Measurements from ENCODE around the gene TMEM248. TPM values are rescaled to one million over a fixed set of nuclear protein-coding genes. Genes with fewer than 3 reads are reported as not detected.
"Not testable (repeated sequence)": the region's sequence is repeated elsewhere in the genome, so short reads cannot be mapped to it uniquely, and the experiment has no call there.

The TMEM248 gene
- total RNA-seq, 1 experiment from 2014 or later: 142 TPM

DNA sequence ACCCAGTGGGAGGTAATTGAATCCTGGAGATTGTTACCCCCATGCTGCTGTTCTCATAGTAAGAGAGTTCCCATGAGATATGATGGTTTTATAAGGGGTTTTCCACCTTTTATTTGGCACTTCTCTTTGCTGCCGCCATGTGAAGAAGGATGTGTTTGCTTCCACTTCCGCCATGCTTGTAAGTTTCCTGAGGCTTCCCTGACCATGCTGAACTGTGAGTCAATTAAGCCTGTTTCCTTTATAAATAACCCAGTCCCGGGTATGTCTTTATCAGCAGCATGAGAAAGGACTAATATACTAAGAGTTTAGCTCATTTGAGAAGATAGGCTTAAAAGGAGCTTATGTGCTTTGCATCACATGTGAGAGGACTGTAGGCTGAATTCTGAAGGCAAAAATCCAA, 29.3 kb downstream of the TMEM248 start:
- DNase-seq (ENCODE audit: low spot score): no peak

DNA sequence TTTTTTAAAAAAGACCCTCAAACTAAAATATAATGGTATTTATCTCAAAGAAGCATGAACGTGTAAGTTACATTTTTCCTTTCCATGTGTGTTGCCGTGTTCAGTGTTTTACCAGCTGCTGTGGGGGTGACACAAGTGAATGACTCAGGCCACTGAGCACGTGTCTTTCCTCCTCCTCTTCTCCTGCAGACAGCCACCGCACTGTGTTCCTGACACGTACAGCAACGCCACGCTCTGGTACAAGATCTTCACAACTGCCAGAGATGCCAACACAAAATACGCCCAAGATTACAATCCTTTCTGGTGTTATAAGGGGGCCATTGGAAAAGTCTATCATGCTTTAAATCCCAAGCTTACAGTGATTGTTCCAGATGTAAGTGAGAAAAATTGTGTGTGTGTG, 29.7 kb downstream of the TMEM248 start:
- DNase-seq (ENCODE audit: low spot score): no peak

DNA sequence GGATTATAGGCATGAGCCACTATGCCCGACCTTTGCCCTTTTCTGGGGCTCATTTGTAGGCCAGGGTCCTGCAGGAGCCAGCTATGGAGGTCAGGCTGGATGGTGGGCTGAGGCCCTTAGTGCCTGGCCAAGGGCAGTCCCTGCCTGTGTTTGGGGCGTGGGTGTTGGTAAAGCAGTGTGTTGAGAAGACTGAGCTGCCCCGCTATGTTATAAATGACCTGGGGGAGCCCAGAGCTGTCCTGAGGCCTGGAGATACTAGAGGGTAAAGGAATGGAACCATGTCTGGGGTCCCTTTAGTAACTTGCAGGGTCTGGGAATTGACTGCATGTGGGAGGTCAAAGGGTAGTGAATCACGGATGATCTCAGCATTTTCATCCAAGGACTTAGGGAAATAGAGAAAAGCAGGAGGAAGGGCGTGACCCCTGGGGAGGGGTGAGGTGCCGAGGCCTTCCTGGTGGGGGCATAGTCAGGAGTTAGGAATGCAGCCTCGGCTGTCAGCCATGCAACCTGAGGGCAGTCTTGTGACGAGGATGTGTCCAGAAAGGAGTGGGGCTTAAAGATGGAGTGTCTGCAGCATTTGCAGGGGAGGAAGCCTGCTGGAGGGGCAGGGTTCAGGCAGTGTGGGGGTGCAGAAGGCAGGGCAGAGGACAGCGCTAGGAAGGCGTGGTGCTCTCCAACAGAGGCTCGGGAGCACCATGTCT, 31.5 kb downstream of the TMEM248 start:
- DNase-seq (ENCODE audit: low spot score): peak; percentile 36

DNA sequence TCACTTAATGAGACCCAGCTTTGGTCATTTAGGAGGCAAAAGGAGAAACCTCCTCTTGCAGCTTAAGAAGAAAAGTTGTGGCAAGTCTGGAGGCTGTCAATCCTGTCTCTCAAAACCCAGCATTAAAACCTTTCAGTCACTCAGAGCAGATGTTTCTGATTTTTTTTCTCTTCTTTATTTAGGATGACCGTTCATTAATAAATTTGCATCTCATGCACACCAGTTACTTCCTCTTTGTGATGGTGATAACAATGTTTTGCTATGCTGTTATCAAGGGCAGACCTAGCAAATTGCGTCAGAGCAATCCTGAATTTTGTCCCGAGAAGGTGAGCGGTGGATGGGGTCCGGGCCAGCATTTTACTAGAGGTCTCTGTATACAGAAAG, 32.0 kb downstream of the TMEM248 start:
- no peak for DNase-seq (ENCODE audit: low spot score)

DNA sequence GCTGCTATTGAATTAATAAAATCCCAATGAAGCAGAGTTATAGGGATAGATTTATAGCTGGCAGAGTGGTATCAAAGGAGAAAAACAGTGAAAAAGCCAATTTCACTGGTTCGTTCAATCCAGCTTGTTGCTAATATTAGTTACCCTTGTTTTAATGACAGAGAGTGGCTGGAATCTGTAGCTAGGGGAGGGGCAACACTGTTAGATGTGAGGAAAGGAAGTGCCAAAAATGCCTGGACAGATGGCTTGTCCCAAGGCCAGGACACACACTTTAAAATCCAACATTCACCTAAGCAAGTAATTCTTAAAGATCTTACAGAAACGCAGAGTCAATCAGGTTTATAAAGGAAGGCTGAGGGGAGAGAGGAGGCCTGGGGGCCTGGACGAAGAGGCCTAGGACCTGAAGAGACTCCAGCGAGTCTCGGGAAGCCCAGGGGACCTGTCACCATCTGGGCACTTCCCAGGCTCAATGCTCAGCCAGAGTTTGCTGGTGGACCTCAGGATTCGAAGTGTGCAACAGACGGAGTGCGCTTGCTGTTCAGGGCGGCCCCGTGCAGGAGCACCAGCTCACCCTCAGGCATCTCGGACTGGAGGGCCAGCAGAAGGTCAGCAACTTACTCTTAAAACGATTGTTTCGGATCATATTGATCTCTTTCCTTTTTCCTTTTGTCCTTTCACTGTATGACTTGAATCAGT, 36.7 kb downstream of the TMEM248 start:
- no peak for DNase-seq (ENCODE audit: low spot score)

DNA sequence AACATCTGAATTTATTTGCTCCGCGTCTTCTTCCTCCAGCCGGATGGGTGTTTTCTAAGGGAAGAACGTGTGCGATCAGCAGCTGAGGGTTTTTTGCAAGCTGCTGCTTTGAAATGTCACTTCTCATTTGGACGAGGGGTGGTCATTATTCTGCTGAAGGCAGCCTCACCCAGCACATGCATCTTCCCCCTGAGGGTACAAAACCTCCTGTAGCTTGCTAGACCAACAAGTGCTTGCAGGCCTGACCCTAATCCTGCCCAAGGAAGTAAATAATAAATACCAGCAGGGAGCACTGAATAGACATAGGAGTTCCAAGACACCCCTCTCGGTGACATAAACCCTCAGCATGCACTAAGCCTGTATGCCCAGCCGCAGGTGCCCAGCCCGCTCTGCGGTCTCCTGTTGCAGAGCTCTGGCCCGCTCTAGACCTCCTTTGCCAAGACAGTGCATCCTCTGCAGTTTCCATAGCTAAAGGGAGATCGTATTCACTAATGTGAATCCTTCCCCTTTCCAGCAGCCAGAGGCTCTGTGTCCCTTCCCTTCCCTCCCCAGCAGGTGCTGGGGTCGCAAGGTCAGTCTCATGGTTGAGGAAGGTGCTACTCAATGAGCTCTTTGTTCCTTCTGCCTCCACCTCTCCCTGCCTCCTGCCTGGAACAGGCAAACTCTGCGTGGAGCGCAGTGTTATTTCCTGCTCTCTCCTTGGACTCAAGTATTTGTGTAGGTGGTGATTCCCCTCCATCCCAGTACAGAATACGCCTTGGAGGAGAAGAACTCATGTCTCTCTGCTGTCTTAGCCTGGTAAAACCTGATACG, 37.7 kb downstream of the TMEM248 start:
- DNase-seq (ENCODE audit: low spot score): no peak

DNA sequence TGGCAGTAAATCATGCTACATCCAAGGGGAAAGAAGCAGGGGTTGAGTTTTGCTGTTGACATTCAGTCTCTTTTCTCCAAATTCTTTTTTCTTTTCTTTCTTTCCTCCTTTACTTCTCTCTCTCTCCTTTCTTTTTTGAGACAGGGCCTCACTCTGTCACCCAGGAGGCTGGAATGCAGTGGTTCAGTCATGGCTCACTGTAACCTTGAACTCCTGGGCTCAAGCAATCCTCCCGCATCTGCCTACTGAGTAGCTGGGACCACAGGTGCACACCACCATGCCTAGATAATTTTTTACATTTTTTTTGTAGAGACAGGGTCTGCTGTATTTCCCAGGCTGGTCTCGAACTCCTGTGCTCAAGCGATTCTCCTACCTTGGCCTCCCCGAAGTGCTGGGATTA, 39.2 kb downstream of the TMEM248 start:
- DNase-seq (ENCODE audit: low spot score): no peak

DNA sequence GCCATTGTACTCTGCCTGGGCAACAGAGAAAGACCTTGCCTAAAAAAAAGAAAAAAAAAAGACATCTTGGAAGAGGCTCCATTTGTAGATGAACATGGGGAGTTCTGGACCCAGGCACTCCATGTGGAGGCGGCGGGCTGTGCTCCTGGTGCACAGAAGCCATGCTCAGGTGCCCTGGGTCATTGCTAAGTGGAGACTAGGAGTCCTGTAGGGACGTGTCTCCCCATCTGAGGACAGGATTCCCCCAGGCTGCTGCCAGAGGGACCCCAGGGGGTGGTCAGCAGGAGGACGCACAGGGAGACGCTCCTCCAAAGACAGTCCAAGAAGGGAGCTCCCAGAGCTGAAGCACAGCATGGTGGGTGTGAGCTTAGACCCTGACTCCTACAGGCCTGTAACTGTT, 40.1 kb downstream of the TMEM248 start:
- DNase-seq (ENCODE audit: low spot score): no peak

DNA sequence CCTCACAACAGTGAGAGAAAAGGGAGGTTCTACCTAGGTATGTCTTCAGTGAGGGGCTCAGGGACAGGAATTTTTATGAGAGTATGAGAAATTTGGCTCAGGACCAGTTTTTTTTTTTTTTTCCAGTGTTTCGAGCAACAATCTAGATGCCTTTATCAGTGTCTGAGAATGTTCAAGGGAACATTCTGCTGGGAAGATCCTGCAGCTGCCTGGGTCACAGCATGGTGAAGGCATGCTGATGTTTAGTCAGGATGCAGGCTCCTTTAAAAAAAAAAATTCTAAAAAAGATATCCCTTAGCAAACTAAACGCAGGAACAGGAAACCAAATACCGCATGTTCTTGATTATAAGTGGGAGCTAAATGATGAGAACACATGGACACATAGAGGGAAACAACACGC, 43.4 kb downstream of the TMEM248 start:
- DNase-seq (ENCODE audit: low spot score): no peak

DNA sequence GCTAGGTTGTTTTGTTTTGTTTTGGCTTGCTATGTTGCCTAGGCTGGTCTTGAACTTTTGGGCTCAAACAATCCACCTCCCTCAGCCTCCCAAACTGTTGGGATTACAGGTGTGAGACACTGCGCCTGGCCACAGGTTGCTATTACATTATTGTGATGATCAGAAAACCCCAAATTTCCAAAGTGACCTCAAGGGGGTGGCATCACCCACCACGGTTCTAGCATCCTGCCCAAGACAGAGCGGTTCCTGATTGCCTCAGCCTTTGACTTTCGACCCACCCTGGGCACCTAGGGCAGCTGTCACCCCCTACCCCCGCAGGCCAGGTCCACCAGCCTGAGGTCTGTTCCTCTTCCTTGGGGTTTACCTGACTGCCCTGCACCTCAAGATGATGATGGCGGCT, 46.0 kb downstream of the TMEM248 start:
- DNase-seq (ENCODE audit: low spot score): no peak

DNA sequence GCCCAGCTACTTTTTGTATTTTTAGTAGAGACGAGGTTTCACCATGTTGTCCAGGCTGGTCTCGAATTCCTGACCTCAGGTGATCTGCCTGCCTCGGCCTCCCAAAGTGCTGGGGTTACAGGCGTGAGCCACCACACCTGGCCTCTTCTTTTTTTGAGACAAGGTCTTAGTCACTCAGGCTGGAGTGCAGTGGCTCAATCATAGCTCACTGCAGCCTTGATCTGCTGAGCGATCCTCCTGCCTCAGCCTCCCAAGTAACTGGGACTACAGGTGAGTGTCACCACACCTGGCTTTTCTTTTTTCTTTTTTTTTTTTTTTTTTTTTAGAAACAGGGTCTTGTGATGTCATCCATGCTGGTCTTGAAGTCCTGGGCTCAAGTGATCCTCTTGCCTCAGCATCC, 48.0 kb downstream of the TMEM248 start:
- not testable (repeated sequence) for DNase-seq (ENCODE audit: low spot score)

DNA sequence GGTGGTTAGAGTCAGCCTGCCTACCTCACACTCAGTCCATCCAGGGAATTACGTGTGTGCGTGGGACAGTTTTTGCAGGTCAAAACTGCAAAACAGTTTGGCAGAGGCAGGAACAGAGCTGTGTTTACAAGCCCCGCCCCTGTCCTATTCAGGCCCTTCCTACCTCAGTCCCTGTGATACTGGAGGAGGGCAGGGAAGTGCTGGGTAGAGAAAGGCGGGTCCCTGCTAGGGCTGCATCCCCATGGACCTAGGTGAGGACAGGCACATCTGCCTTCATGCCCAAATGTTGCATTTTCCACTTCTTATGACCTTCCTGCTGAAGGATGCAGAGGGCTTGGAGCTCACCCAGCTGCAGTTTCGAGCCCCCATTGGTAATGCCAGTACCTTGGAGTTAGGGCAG, 49.3 kb downstream of the TMEM248 start:
- DNase-seq (ENCODE audit: low spot score): no peak

DNA sequence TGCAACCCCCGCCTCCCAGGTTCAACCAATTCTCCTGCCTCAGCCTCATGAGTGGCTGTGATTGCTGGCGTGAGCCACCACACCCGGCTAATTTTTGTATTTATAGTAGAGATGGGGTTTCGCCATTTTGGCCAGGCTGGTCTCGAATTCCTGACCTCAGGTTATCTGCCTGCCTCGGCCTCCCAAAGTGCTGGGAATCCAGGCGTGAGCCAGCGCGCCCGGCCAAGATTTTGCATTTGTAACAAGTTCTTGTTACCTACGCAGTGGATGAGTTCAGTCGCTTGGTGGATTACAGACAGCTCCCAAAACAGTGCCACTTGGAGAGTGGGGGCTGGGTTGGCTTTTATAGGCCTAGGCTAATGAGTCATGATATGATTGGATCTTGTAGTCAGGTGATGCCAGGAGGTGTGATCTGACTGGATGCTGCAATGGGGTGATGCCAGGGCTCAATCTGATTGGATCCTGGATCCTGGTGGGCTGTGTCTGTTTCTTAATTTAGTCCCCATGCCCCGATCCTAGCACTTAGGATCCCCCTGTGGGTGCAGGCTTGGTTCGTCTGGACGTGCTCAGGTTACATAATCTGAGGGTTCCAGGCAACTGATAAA, 54.1 kb downstream of the TMEM248 start:
- DNase-seq (ENCODE audit: low spot score): peak; percentile 64

DNA sequence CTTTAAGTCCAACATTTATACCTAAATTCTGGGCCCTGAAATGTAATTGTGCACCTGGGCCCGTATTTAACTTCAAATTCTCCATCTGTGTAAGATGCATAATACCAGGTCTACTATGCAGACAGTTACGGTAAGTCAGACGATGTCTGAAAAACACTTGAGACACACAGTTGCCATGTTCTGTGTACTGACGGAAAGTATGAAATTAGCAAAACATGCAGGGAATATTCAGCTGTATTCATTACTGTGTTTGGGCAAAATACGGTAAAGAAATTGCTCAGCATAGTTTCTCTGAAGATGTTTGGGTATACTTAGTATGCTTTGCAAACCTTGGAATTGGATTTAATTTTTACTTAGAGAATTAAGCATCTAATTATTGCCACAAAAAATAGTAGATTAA, 57.3 kb downstream of the TMEM248 start:
- not testable (repeated sequence) for DNase-seq (ENCODE audit: low spot score)

DNA sequence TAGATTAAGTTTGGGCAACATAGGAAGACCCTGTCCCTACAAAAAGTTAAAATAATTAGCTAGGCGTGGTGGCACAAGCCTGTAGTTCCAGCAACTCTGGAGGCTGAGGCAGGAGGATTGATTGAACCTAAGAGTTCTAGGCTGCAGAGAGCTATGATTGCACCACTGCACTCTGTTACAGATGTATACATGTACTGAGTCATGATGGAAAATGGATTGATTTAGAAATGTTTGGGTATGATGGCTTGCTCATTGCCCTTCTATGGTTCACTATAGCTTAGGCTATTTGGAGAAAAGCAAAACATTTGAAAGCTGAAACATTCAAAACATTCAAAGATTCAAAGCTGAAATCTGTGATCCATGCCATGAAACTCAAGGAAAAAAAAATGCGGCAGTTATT, 58.0 kb downstream of the TMEM248 start:
- DNase-seq (ENCODE audit: low spot score): not testable (repeated sequence)

DNA sequence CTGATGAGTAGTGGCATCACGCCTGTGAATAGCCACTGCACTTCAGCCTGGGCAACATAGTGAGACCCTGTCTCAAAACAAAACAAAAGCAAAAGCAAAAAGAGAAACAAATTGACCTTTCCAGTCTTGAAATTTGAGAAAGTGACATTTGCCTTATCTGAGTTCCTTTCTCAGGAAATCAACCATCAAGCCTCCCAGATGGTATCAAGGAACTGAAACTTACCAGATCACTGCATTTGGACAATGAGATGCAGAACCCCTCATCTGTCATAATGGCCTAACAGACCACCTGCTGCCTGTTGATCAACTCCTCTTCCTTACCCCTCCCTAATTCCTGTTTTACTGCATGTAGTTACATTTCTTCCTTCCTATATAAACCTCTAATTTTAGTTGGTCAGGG, 59.3 kb downstream of the TMEM248 start:
- not testable (repeated sequence) for DNase-seq (ENCODE audit: low spot score)

DNA sequence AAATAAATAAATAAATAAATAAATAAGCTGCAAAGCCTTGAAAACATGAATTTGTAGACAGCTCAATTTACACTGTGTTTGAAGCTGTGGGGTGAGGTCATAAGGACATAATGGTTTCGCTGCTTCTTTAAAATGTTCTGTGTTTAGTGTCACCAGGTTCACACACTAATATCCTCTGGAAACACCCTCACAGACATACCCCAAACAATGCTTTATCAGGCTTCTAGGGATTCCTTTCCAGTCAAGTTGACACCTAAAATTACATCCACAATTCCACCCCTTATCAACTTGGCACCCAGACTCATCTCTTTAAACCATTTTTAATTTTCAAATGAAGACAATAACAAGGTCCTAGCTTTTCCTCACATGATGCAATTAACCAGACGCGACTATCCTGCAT, 68.5 kb downstream of the TMEM248 start:
- DNase-seq (ENCODE audit: low spot score): not testable (repeated sequence)

DNA sequence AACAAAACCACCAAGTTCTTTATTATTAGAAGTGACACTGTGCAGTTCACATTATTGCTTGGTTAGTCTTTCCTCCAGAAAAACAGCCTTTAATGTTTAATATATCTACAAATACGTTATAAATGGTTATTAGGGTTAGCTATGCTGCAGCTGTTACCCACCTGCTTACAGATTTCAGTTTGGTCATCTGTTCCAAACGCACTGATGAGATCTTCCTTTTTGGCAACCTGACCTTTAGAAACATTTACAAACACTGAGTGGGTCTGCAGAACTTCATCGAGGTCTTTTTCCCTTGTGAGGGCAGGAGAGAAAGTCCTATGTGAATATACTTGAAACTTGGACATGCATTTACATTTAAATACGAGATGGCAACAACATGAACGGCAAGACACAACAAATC, 73.0 kb downstream of the TMEM248 start:
- not testable (repeated sequence) for DNase-seq (ENCODE audit: low spot score)

DNA sequence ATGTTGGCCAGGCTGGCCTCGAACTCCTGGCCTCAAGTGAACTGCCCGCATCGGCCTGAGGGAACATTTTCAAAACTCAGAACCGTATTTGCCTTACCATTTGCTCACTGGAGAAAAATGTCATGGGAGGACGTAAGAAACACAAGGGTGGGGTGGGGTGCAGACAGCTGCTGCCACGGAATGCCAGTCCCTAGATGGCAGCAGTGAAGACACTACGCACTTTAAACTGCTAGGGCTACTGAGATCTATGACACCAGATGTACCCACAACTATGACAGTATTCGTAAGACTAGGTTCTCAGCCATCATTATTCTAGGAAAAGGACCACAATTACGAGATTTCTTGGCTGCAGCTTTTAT, 73.6 kb downstream of the TMEM248 start:
- DNase-seq (ENCODE audit: low spot score): peak; percentile 85

DNA sequence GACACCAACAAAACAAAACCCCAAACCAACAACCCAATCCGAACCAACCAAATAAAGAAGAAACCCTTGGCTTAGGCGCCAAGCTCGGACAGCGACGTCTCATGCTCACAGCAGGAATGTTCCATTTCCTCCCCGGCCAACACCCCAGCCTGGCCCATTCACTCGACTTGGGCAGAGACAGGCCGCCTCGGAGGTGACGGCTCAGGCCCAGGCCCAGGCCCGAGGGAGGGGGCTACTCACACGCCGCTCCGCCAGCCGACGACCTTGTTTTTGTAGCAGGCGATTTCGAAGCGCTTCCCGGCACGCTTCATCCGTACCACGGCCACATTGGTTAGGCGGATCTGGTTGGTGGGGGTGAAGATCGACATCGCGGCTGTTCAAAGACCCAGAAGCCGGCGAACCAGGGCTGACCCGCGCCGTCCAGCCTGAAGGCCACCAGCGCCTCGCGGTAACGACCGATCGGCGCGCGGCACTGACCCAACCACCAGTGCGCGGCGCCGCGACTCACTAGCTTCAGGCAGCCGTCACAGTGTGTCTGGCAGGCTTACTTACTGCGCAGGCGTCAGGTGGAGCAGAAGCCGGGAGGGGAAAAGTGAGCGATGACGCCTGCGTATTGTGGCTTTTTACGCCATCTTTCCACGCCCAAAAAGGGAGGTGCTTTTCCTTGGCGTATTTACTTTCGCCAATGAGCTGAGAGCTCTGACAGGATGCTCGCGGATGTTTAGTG, 74.2 kb downstream of the TMEM248 start, which contains the start of gene SBDS:
TSS of gene SBDS (minus strand) at position 537 of the 727 bp plus-strand sequence. CDS start at position 368, 169 bp downstream.
- DNase-seq (ENCODE audit: low spot score): peak; percentile 99

DNA sequence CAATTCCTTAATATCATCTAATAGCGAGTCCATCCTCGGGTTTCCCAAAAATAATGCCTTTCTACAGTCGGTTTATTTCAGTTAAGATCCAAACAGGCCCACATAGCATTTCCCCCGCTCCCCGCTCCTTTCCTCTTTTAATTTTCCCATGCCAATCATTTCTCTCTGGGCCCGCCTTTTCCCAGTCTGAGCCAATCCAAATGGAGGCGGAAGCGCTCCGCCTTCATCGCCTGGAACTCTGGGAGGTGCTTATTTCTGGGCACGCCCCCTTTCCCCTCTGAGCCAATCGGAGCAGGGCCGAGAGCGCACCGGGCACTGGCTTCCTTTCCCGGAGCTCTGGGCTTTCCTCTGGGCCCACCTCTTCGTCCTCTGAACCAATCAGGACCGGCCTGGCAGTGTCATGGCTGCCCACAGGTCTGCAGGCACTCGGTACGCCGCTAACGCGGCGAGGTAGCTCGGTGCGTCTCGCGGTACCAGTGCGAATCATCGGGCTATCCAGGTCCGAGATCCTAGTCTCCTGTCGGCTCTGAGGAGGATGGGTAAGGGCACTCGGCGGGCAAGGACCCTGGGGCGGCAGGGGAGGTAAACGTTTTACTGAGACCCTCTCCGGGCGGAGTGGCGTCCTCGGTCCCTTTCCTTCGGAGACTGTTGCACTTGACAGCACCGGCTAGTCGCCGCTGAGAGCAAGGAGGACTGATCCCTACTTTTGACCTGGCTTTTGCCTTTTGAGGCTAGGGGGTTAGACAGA, 75.6 kb downstream of the TMEM248 start, which contains the start of gene TYW1:
TSS of gene TYW1 (plus strand) at position 390 of the 748 bp plus-strand sequence. CDS start at position 536, 146 bp downstream.
- peak; percentile 98 for DNase-seq (ENCODE audit: low spot score)
